ENCODE data around the gene INTS7. TPM values are rescaled to one million over a fixed set of nuclear protein-coding genes. Genes with fewer than 3 reads are reported as not detected.

INTS7 gene
- total RNA-seq, 6 donors from 2014 or later = 8.3 to 16.7 (median 14.6) TPM

- Histone ChIP-seq H3K9me3 (no peaks in the 10 kb centered on the region), H3K27ac (no peak overlapping the region), H3K4me1 (peaks cover 0 to 10% (median 2%) of the 10 kb centered on the region in 4 donors), H3K36me3 (no peaks in the 10 kb centered on the region), H3K4me3 (no peak overlapping the region), H3K27me3 (no peaks in the 10 kb centered on the region)
- TF ChIP-seq EP300 (IDR thresholded peaks at IDR 0.05) (no peak), CTCF (IDR thresholded peaks at IDR 0.05) (no peak), POLR2A (IDR thresholded peaks at IDR 0.05) (no peak), POLR2AphosphoS5 (IDR thresholded peaks at IDR 0.05) (no peak)
- ATAC-seq (ENCODE audit: low FRiP score in 2 of 2) = no peak
- no peak for DNase-seq
- 43 to 54% methylated on average over 3 of the region's 3 CpGs for WGBS, 2 donors
Measured at GRCh38 chr1:212074856-212075255, 39.5 kb upstream of the INTS7 start.

- no peak overlapping the region for H3K27ac ChIP-seq
- WGBS, 2 donors = 83 to 97% methylated on average over 3 of the region's 3 CpGs
- ATAC-seq (ENCODE audit: low FRiP score in 2 of 2) (no peak), DNase-seq (no peak)
- no peak overlapping the region for H3K4me3 ChIP-seq
- H3K36me3 ChIP-seq = no peaks in the 10 kb centered on the region
- H3K4me1 ChIP-seq = peaks cover 0 to 10% (median 2%) of the 10 kb centered on the region in 4 donors
- no peaks in the 10 kb centered on the region for H3K27me3 ChIP-seq
- H3K9me3 ChIP-seq = no peaks in the 10 kb centered on the region
- TF ChIP-seq POLR2AphosphoS5 (IDR thresholded peaks at IDR 0.05) (no peak), POLR2A (IDR thresholded peaks at IDR 0.05) (no peak), EP300 (IDR thresholded peaks at IDR 0.05) (no peak), CTCF (IDR thresholded peaks at IDR 0.05) (no peak)
Measured at GRCh38 chr1:212074313-212074712, 39.0 kb upstream of the INTS7 start.

GRCh38 chr1:212073490-212073889 lies 38.1 kb upstream of the INTS7 start:
- Histone ChIP-seq H3K27ac (no peak overlapping the region), H3K9me3 (no peaks in the 10 kb centered on the region), H3K4me1 (peaks cover 0 to 10% (median 2%) of the 10 kb centered on the region in 4 donors), H3K27me3 (no peaks in the 10 kb centered on the region), H3K4me3 (no peak overlapping the region), H3K36me3 (no peaks in the 10 kb centered on the region)
- no peak for TF ChIP-seq POLR2AphosphoS5 (IDR thresholded peaks at IDR 0.05)
- TF ChIP-seq POLR2A (IDR thresholded peaks at IDR 0.05) = no peak
- TF ChIP-seq EP300 (IDR thresholded peaks at IDR 0.05) = no peak
- no peak for TF ChIP-seq CTCF (IDR thresholded peaks at IDR 0.05)
- 96 to 97% methylated on average over 1 of the region's 1 CpG for WGBS, 2 donors
- ATAC-seq (ENCODE audit: low FRiP score in 2 of 2) (no peak), DNase-seq (no peak)

GRCh38 chr1:212072047-212072446 lies 36.7 kb upstream of the INTS7 start:
- no peak overlapping the region for H3K27ac ChIP-seq
- WGBS, 2 donors = 62 to 69% methylated on average over 1 of the region's 1 CpG
- no peak overlapping the region for H3K4me3 ChIP-seq
- ATAC-seq (ENCODE audit: low FRiP score in 2 of 2) (no peak), DNase-seq (no peak)
- peaks cover 0 to 10% (median 2%) of the 10 kb centered on the region in 4 donors for H3K4me1 ChIP-seq
- no peak for TF ChIP-seq POLR2A (IDR thresholded peaks at IDR 0.05)
- no peak for TF ChIP-seq POLR2AphosphoS5 (IDR thresholded peaks at IDR 0.05)
- TF ChIP-seq CTCF (IDR thresholded peaks at IDR 0.05) = no peak
- no peak for TF ChIP-seq EP300 (IDR thresholded peaks at IDR 0.05)
- no peaks in the 10 kb centered on the region for H3K27me3 ChIP-seq
- H3K9me3 ChIP-seq = no peaks in the 10 kb centered on the region
- no peaks in the 10 kb centered on the region for H3K36me3 ChIP-seq

GRCh38 chr1:212070720-212071302 lies 35.5 kb upstream of the INTS7 start:
- Histone ChIP-seq H3K36me3 (no peaks in the 10 kb centered on the region), H3K4me1 (peaks cover 0 to 10% (median 2%) of the 10 kb centered on the region in 4 donors), H3K27ac (no peak overlapping the region), H3K27me3 (no peaks in the 10 kb centered on the region), H3K9me3 (no peaks in the 10 kb centered on the region), H3K4me3 (no peak overlapping the region)
- DNase-seq (no peak), ATAC-seq (ENCODE audit: low FRiP score in 2 of 2) (peak in 1 of 2 donors; percentile 81)
- no peak for TF ChIP-seq EP300 (IDR thresholded peaks at IDR 0.05)
- TF ChIP-seq POLR2AphosphoS5 (IDR thresholded peaks at IDR 0.05) = no peak
- no peak for TF ChIP-seq POLR2A (IDR thresholded peaks at IDR 0.05)
- TF ChIP-seq CTCF (IDR thresholded peaks at IDR 0.05) = peak; percentile 48 to 79 (median 68)

Data from upper lobe of left lung (tissue), 6 donors.